ENCODE measurements around the gene TOX3. TPM values are rescaled to one million over a fixed set of nuclear protein-coding genes. Genes with fewer than 3 reads are reported as not detected.

The TOX3 gene
- total and polyA plus RNA-seq, 2 of the 13 experiments (the other 11 are each of a cell fraction or from before 2014, with no cell fraction given) = 14.5 to 98.6 TPM

- TF ChIP-seq KLF12 (CRISPR knock-in tag; IDR thresholded peaks at IDR 0.05; ENCODE audit: borderline replicate concordance) (no peak), MBNL3 (CRISPR knock-in tag; conservative IDR thresholded peaks at IDR 0.05) (no peak), ZNF382 (CRISPR knock-in tag; IDR thresholded peaks at IDR 0.05; ENCODE audit: borderline replicate concordance) (no peak), KAT8 (CRISPR knock-in tag; IDR thresholded peaks at IDR 0.05) (0 out of 2 replicates have a peak, but pooled peaks have one; percentile 24), ATF4 (CRISPR knock-in tag; IDR thresholded peaks at IDR 0.05) (peak in 1 of 2 experiments; percentile 100; a peak in 2 of 4 replicates), ARID3A (IDR thresholded peaks at IDR 0.05; ENCODE audit: low read depth, low read length) (peak; percentile 78; the same call in 1 of the 2 replicates), CEBPB (IDR thresholded peaks at IDR 0.05; ENCODE audit: borderline replicate concordance, low read depth, low read length) (peak; percentile 59; the same call in 1 of the 2 replicates), PHF21A (CRISPR knock-in tag; IDR thresholded peaks at IDR 0.05) (peak; percentile 59; the same call in 1 of the 2 replicates), FOXK1 (CRISPR knock-in tag; IDR thresholded peaks at IDR 0.05; ENCODE audit: borderline replicate concordance, low read depth) (peak; percentile 64; the same call in 1 of the 2 replicates), ZNF280D (CRISPR knock-in tag; IDR thresholded peaks at IDR 0.05) (peak; percentile 60; the same call in 1 of the 2 replicates), MAFF (IDR thresholded peaks at IDR 0.05; ENCODE audit: low read depth, low read length) (peak; percentile 88), MED1 (CRISPR knock-in tag; IDR thresholded peaks at IDR 0.05) (peak; percentile 77), PAF1 (CRISPR knock-in tag; IDR thresholded peaks at IDR 0.05) (peak; percentile 32; the same call in 1 of the 2 replicates), CBX5 (CRISPR knock-in tag; IDR thresholded peaks at IDR 0.05; ENCODE audit: borderline replicate concordance) (no peak), GATAD2A (CRISPR knock-in tag; IDR thresholded peaks at IDR 0.05) (peak; percentile 96), AFF4 (CRISPR knock-in tag; IDR thresholded peaks at IDR 0.05) (peak; percentile 34; the same call in 1 of the 2 replicates), FOSL2 (CRISPR knock-in tag; IDR thresholded peaks at IDR 0.05) (peak; percentile 76), IKZF1 (IDR thresholded peaks at IDR 0.05) (no peak), SOX5 (CRISPR knock-in tag; IDR thresholded peaks at IDR 0.05; ENCODE audit: borderline replicate concordance) (peak; percentile 51; the same call in 1 of the 2 replicates), FOXP1 (IDR thresholded peaks at IDR 0.05) (no peak), FOXP1 (CRISPR knock-in tag; IDR thresholded peaks at IDR 0.05) (0 out of 2 replicates have a peak, but pooled peaks have one; percentile 31), HES4 (CRISPR knock-in tag; IDR thresholded peaks at IDR 0.05; ENCODE audit: borderline replicate concordance) (no peak), FOSL1 (CRISPR knock-in tag; IDR thresholded peaks at IDR 0.05; ENCODE audit: borderline replicate concordance) (no peak)
Measured at GRCh38 chr16:52494621-52495020, 52.3 kb downstream of the TOX3 start (continued).
